T follicular helper cell (primary cell): ENCODE measurements around the gene AK4.

Experiments
- DNase-seq: peaks from one replicate; pipeline ENCODE4 v3.0.0-alpha.2; 2020; ENCODE audit warnings: low read depth

Gene AK4

DNA sequence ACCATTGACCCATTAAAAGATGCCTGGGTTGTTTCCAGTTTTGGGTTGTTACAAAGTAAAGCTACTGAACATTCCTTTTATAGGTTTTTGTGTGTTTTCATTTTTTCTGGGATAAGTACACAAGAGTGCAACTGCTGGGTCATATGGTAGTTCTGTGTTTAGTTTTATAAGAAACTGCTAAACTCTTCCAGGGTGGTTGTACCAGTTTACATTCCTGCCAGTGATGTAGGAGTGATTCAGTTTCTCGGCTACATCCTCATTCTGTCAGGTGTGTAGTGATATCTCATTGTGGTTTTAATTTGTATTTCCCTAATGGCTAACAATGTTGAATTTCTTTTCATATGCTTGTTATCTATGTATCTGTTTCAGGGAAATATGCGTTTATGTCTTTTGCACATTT, 102.8 kb downstream of the AK4 start:
- DNase-seq, result no peak

DNA sequence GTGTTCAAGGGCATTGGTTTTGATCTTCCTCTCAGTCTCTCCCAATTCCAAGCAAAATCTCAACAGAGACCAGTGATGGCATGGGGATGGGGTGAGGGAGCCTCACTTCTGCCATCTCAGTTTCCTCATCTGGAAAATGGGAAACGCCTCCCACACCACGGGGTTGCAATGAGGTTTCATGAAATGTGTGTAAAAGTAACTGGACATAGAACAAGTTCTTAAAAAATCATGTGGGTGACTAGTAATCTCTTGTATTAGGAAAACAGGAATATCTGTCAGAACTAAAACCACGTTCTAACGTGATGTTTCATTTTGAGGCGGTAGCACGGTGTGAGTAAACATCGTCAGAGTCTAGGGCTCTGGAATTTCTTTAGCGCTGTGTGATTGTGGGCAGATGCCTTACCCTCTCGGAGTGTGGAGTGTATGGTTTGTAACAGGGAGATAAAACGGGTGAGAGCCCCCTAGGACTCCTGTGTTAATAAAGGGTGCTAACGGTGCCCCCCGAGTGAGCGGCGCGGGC, 105.9 kb downstream of the AK4 start:
- no peak for DNase-seq

DNA sequence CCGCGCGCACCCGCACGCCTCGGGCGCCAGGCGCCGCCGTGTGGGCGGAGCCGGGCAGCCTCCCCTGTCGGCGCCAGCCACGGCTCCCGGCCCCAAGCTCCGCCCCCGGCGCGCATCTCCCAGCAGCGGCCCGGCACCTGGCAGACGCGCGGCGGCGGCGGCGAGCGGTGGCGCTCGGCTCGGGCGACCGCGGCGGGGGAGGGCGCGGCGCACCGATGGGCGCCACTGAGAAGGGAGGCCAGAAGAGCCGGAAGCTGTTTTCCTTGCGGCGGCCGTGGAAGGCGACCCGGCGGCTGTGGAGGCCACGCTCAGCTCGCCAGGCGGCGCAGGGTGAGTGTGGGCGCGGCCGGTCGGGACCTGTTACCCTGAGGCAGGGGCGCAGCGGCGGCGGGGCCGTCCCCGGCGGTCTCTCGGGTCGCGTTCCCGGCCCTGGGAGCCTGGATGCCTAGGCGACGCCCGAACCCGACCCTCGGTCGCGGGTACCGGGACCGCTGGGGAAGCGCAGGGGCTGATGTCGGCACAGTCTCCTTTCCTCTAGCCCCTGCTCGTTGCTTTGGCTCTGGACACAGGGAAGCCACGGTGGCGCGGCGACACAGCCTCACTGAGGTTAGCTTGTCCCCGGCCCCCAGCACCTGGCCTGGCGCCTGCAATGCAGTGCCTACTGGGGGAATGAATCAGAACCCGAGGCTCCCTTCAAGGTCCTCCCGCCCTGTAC, 106.5 kb downstream of the AK4 start:
- peak; percentile 76 for DNase-seq

GRCh38 chr1:65255035-65255655, 107.1 kb downstream of the AK4 start:
- no peak for DNase-seq

- DNase-seq, result no peak
Observed at GRCh38 chr1:65255656-65256050, 107.7 kb downstream of the AK4 start.

DNA sequence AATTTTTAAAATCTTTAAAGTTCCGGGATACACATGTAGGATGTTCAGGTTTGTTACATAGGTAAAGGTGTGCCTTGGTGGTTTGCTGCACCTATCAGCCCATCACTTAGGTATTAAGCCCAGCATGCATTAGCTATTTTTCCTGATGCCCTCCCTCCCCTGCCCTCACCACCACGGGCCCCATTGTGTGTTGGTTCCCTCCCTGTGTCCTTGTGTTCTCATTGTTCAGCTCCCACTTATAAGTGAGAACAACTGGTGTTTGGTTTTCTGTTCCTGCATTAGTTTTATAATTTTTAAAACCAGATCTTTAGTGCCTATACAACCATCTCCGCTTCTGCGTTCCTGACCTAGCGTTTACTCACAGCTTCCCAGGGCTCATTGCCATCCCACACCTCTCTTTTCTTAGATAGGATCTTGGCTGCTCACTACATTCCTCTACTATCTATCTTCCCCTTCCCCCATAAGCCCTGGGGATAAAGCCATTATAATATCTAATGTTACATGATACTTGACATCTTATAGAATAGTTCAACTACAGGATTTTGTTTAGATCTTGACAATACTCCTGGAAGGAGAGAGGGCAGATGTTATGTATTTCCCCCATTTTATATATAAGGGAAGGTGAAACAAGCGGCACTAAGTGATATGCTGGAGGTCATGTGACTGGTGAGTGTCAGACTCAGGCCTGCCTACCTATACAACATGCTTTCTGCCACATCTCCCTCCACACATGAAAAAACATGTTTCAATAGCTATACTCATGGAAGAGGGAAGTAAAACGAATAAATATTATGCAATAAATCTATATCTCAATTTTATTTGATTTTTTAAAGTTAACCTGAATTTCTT, 109.1 kb downstream of the AK4 start:
- DNase-seq, result no peak

DNA sequence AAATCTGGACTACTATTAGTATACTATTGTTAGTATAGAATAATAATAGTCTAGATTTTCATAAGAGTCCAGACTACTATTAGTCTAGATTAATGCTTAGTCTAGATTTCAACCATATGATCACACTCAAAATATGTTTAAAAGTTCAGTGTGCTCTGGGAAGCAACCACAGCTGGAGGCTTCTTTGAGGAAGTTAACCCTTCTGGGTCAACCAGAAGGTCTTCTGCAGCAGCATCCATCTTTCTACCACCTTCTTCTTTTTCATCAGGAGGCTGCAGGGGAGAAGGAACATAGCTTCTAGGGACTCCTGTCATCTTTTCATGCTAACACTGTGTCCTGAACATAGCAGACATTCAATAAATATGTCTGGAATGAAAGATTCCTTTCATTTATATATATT, 110.1 kb downstream of the AK4 start:
- DNase-seq, result no peak

GRCh38 chr1:65259816-65260215, 111.8 kb downstream of the AK4 start:
- DNase-seq, result no peak

GRCh38 chr1:65260851-65261473, 113.0 kb downstream of the AK4 start:
- DNase-seq, result no peak

- DNase-seq, result no peak
Observed at GRCh38 chr1:65263286-65263685, 115.3 kb downstream of the AK4 start.

DNA sequence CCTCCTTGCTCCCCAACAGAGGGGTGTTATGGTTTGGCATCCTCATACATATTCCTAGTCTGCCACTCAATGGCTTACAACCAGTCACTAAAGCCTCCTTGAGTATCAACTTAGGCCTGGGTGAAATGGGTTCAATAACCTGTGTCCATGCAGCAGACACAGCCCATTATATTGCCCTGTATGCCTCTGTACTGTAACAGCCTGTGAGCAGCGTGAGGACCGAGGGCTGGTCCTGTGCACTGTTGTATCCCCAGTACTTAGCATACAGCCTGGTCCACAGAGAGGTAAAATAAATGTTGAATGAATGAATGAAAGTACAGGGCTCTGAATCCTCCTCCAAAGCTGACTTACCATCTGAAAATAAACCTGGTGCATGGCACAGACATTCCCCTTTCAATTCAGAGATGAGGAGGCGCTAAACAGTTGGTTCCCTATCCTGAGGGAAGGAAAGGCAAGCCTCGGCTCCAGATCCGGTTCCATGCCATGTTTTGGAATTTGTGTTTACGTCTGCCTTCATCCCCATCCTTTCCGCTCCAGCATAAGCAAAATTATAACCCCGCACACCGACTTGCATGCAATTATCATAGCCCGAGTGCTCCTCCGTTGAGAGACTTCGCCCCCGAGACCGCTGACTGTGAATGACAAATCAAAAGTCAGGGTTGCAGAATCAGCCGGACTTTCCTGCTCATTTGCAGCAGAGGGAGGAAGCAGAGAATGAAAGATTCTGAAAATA, 116.4 kb downstream of the AK4 start:
- DNase-seq, result no peak

DNA sequence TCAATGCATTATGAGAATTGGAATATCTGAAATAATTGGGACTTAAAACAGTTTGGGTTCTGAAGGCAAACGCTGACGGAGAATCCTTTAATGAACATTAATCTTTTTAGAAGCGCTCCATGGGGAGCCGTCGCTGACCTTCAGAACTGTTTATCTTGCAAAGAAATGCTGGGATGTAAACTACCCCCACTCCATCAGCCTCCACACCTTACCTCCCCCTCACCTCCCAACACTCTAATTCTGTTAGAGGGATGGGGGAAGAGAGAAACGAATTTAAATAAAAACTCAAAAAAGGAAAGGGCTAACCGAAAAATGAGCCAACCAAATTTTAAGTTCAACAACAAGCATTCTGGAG, 117.3 kb downstream of the AK4 start:
- no peak for DNase-seq

GRCh38 chr1:65265651-65266351, 117.8 kb downstream of the AK4 start:
- DNase-seq, result peak; percentile 23

- no peak for DNase-seq
Observed at GRCh38 chr1:65266476-65266875, 118.5 kb downstream of the AK4 start.

GRCh38 chr1:65267271-65267670, 119.3 kb downstream of the AK4 start:
- no peak for DNase-seq

- DNase-seq, result no peak
Observed at GRCh38 chr1:65267683-65268082, 119.7 kb downstream of the AK4 start.

- DNase-seq, result no peak
Observed at GRCh38 chr1:65269612-65270011, 121.6 kb downstream of the AK4 start.

GRCh38 chr1:65276197-65276939, 128.4 kb downstream of the AK4 start:
- DNase-seq, result no peak

- no peak for DNase-seq
Observed at GRCh38 chr1:65277605-65278347, 129.8 kb downstream of the AK4 start.
